Stimulated activated CD8-positive, alpha-beta memory T cell treated with anti-CD3 and anti-CD28 coated beads, Interleukin-2, amount 100 ng/mL, for 48 hours (primary cell): ENCODE results near the gene TCFL5.

Experiments
- DNase-seq, 2 donors: peaks; one replicate each; pipeline ENCODE4 v3.0.0-alpha.2; 2020; ENCODE audit warnings: low read depth in 2 of 2

TCFL5 gene

DNA sequence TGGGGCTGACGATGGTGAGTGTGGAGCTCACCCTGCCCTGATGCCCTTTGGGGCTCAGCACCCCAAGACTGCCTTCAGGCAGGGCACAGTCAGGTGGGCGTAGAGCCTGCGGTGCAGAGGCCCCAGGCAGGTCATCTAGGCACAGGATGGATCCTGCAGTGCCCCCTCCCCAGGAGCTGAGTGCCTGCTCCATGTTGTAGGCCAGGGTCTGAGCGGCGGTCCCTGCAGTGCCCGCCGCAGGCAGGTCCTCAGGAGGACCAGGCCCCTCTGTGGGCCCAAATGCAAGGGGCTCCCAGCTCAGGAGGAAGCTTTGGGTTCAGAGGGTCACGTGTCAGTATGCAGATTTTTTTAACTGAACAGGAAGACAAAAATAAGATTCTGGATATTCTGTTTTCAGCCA lies 62.6 kb downstream of the TCFL5 start:
- no peak for DNase-seq

DNA sequence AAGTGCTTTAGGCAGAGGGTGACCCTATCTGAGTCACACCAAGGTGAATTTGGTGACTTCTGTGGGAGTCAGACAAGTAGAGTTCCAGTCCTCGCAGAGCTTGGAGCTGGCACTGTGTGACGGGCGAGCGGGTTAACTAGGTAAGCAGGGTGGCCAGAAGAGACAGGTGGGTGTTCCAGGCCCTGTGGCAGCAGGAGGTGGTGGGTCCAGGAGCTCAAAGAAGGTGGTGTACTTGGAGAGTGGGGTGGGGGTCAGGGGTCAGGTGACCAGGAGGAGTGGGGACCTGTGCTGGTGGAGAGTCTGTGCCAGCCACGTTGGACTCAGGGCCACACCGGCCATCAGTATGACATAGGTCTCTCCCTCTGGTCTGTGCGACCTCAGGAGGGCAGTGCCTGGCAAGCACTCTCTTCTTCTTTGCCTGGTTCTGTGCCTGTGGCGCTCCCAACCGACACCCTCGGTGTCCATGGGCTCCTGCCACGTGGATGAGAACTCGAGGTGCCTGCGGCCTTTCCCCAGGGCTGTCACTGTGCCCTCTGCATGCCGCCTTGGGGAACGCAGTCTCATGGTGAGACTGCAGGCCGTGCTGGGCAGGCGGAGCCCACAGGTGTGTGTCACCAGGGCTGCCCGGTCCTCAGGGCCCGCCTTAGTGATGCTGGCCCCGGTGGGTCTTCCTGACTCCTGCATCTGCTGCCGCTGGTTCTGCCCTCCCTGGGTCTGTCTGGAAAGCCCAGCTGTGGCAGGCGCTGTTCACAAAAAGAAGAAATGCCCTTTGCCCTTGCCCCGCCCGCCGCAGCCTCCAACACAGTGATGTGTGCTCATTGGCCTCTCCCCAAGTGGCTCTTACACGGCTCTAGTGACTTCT lies 63.7 kb downstream of the TCFL5 start:
- DNase-seq, result no peak

DNA sequence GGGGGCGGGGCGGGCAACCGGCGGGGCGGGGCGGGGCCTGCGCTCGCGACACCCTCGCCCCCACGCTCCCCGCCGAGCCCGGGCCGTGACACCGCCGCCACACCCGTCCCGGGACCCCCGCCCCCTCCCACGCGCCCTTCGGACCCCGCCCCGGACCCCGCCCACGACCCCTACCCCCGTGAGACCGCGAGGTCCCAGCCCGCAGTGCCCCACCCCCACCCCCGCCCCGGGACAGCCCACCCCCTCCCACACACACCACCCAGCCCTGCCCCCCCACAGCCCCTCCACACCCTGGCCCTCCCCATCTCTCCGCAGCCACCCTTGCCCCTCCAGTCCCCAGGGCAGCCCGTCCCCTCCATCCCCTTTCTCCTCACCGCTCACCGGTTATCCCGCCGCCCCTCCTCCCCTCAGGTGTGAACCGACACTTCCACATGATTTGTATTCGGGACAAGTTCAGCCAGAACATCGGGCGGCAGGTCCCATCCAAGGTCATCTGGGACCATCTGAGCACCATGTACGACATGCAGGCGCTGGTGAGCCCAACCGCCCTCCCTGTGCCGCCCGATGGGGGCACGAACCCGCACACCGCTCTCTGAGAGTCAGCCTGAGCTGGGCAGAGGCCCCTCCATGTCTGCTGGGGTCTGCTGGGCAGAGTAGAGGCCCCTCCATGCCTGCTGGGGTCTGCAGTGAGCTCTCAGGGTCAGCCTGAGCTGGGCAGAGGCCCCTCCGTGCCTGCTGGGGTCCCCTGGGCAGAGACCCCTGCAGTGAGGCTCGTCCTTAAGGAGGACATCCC lies 64.7 kb downstream of the TCFL5 start:
- no peak for DNase-seq

DNA sequence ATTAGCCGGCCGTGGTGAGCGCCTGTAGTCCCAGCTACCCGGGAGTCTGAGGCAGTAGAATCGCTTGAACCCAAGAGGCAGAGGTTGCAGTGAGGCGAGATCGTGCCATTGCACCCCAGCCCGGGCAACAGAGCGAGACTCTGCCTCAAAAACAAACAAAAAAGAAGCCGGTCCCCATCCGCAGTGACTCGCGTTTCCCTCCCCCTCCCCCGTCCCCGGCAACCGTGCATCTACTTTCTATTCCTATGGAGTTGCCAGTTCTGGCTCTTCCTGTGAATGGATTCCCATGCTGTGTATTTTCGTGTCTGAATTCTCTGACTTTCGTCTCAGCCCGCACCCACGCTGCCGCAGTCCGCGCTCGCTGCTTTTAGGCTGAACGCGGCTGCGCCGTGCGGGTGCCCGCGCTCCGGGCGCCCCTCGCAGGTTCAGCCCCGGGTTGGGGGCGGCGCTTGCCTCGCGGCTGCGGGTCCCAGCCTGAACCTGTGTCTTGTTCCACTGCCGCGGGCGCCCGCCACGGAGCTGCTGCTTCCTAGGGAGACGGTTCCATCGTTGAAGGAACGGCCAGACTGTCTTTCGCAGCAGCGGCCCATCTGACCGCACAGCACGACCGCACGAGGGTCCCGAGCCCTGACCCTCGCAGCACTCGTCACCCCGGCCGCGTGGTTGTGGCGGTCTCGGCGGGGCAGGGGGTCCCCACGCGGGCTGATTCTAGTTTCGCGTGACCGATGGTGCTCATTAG lies 66.4 kb downstream of the TCFL5 start:
- DNase-seq, result peak; percentile 53 to 68

DNA sequence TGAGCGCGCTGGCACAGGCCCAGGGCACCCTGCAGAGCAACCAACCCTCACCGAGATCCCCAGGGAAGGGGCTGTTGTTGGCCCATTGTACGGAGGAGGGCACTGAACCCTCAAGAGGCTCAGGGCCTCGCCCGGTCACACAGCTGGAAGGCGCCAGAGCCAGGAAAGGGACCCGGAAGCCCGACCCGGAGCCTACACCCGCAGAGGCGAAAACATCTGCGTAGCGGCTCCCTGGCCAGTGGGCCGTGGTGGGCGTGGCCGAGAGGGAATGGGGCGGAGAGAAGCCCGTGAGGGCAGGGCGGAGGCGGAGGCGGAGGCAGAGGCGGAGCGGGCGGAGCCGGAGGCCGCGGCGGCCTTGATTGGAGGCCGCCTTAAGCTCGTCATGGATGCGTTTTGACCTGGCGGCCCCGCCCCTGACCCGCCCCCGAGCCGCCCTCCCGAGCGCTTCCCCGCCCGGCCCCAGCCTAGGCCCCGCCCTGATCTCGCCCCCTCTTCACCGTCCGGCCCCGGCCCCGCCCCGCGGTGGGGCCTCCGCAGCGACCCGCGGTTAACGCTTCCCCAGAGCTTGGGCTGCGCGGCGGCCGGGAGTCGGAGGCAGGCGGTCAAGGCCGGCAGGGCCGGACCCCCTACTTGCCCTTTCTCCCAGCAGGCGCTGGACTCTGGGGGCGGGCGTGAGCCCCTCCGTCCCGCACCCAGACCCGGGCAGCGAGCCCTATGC lies 67.5 kb downstream of the TCFL5 start:
- peak; percentile 92 to 95 for DNase-seq

DNA sequence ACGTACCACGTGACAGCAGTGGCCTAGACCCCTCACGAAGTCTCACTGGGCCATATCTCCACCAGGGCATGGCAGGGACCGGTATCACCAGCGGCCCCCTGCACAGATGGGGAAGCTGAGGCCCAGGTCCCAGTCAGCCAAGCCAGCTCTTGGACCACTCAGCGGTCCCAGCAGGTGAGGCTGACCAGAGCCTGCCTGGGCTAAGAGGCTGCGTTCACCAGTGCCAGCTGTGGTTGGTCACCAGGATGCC lies 67.9 kb downstream of the TCFL5 start:
- DNase-seq, result no peak

DNA sequence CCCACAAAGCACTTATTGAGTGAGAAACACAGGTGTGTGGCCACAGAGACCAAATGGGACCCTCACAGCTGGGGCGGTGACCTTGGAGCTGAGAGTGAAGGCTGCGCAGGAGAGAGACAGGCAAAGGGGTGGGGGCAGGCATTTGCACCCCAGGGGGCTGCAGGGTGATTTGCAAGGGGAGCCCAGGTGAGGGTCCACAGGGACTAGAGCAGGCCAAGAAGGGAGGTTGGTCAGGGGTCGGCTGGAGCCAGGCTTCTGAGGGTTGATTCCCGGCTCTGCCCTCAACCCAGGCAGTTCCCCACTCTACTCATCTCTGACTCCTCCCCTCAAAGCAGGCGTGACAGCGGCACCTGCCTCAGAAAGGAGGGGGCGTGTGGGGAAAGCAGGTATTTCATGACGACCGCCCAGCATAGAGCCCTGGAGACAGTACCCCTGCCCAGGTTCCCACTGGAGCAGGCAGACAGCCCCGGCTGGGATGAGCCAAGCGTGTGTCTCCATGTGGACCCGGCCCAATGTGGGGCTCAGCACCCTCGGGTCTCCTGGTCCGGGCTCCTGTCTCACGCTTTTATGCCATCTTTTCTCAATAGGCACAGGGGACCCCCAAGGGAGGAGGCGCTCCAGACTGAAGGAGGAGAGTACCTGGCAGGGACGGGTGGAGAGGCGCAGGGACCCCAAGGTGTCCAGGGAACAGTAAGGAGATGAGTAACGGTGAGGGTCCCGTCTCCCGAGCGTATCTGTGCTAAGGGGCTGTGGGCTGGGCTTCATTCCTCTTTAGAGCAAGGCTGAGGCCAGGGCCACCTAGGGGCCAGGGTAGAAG lies 68.5 kb downstream of the TCFL5 start:
- no peak for DNase-seq

DNA sequence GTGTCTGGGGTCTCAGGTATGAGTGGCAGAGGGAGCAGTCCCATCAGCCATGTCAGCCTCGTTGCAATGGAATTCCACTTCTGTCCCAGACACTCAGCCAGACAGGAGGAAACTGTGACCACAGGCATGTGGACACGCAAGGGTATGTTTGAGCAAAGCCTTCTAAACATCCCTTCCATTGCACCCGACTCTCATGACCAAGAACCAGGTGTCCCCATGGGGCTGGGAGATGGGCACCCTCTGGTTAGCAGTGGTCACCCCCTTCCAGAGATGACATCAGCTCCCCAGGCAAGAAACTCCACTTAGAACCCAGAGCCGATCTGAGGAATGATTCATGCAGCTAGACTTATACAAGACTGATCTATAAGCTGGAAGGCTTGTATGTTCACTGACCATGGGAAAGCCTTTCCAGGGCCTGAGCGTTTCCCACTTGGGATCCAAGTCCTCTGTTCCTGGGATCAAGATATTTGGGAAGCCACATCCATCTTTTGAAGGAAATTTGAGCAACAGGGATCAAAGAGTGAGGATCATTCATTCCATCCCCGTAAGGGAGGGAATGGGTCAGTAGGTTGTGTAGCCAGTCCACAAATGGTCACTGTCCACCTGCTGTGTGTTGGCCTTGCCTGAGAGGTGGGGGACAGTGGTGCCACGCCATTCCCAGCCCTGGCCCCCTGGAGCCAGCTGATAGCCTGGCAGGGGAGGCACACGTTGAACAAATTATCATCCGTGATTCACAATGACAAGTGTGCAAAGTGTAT lies 69.3 kb downstream of the TCFL5 start:
- DNase-seq, result no peak

DNA sequence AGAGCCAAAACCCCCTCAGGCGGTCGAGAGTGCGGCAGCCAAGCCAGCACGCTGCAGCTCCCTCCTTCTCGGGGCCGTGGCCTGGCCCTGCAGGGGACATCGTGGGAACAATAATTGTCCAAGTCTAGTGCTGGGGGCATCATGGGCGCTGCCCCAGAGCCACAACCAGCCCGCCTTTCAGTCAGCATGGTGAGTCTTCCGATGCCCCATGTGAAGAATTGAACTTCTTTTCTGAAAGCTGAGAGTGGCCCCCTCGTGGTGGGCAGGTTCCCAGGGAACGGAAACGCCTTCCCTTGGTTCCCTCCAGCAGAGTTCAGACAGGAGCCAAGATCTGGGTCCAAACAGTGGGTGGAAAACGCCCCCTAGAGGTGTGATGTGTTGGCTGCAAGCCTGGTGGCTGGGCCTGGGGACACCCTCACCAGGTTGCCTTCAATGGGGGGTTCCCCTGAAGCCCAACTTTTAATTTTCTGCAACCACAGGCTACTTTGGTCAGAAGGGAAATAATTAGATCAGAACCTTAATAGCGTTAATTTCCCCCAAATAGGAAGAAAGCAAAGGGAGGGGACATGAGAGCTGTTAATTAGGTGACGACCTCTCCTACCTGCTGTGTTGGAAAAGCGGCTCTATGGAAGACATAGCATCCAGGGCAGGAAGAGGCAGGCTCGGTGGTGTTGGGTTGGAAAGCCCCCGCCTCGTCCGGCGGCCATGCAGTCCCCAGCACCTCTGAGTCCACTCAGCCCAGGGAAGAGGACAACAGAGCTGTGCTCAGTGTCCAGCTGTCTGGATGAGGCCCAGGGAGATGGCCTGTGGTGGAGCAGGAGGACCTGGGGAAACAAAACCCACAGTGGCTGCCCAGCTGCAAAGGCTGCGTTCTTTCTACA lies 70.1 kb downstream of the TCFL5 start:
- DNase-seq, result peak; percentile 53 to 65
